GM18502 (cell line): Measurements from ENCODE around the gene IFITM2.

Source experiments
- ATAC-seq: cut with Tn5 transposase; IDR thresholded peaks from one replicate; pipeline ENCODE4 v1.9.1; 2021; ENCODE audit warnings: mild to moderate bottlenecking; ENCODE audit not compliant: unreplicated experiment, poor library complexity

Gene IFITM2

GRCh38 chr11:358129-358800 lies 50.6 kb downstream of the IFITM2 start:
- no peak for ATAC-seq
